Endothelial cell of umbilical vein (primary cell): ENCODE data around the gene VSX1.

ENCODE experiments used
- EZH2 ChIP-seq: IDR thresholded peaks from 2 replicates; pipeline ENCODE4 v1.6.1; 2012; ENCODE audit warnings: borderline replicate concordance, low read depth, mild to moderate bottlenecking, moderate library complexity, low read length, inconsistent platforms; ENCODE audit not compliant: severe bottlenecking
- FOS ChIP-seq: IDR thresholded peaks from 2 replicates; pipeline ENCODE4 v1.6.1; 2011; ENCODE audit warnings: mild to moderate bottlenecking, low read length, moderate library complexity, borderline replicate concordance; ENCODE audit not compliant: insufficient read depth
- GATA2 ChIP-seq: IDR thresholded peaks from 2 replicates; pipeline ENCODE4 v1.7.0; 2011; ENCODE audit warnings: low read depth, mild to moderate bottlenecking, moderate library complexity, mixed read lengths, low read length; ENCODE audit not compliant: insufficient read length, insufficient read depth
- JUN ChIP-seq: IDR thresholded peaks from 2 replicates; pipeline ENCODE4 v1.6.1; 2011; ENCODE audit warnings: borderline replicate concordance, low read depth; ENCODE audit not compliant: insufficient read length, insufficient read depth
- MAX ChIP-seq: IDR thresholded peaks from 2 replicates; pipeline ENCODE4 v1.6.1; 2011; ENCODE audit not compliant: insufficient read depth, insufficient read length
- POLR2A ChIP-seq: IDR thresholded peaks from 2 replicates; pipeline ENCODE4 v1.6.1; 2012; ENCODE audit warnings: low read depth, mild to moderate bottlenecking, control low read depth, low read length
- POLR2AphosphoS5 ChIP-seq: IDR thresholded peaks from 2 replicates; pipeline ENCODE4 v1.6.1; 2012; ENCODE audit warnings: low read depth, mild to moderate bottlenecking, control low read depth, low read length, moderate library complexity; ENCODE audit not compliant: insufficient read depth
- TF ChIP-seq, protein P1 (sequence below), 2 donors: IDR thresholded peaks; 1 replicate in 1 of 2; 2 replicates in 1 of 2; pipeline ENCODE4 v1.5.1; 2011; ENCODE audit warnings: low read length in 2 of 2, mild to moderate bottlenecking in 2 of 2, moderate library complexity in 2 of 2, control low read depth in 1 of 2, inconsistent platforms in 1 of 2, low read depth in 1 of 2; ENCODE audit not compliant: insufficient read depth in 1 of 2; ENCODE audit errors: extremely low read depth in 1 of 2

DNA sequence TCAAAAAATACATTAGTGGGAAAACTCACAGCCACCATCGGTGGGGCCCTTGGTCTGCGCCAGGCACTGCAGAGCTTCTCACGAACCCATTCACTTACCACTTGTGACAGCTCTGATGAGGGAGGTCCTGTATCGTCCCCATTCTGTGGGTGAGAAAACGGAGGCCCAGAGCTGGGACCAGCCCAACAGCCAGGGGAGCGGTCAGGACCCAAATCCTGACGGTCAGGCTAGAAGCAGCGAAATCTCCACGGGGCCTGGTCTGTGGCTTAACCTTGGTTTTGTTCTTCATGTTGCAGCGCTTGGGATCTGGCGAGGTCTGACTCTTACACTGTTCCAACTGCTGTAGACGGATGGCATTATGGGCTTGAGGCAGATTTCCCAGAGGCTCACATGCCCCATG, 7.7 kb upstream of the VSX1 start:
- TF ChIP-seq EZH2 (no peak), POLR2A (no peak), POLR2AphosphoS5 (no peak), JUN (no peak), MAX (no peak), GATA2 (no peak), FOS (no peak)
- TF ChIP-seq, protein P1, sequence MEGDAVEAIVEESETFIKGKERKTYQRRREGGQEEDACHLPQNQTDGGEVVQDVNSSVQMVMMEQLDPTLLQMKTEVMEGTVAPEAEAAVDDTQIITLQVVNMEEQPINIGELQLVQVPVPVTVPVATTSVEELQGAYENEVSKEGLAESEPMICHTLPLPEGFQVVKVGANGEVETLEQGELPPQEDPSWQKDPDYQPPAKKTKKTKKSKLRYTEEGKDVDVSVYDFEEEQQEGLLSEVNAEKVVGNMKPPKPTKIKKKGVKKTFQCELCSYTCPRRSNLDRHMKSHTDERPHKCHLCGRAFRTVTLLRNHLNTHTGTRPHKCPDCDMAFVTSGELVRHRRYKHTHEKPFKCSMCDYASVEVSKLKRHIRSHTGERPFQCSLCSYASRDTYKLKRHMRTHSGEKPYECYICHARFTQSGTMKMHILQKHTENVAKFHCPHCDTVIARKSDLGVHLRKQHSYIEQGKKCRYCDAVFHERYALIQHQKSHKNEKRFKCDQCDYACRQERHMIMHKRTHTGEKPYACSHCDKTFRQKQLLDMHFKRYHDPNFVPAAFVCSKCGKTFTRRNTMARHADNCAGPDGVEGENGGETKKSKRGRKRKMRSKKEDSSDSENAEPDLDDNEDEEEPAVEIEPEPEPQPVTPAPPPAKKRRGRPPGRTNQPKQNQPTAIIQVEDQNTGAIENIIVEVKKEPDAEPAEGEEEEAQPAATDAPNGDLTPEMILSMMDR (IDR thresholded peaks at IDR 0.05; ENCODE audit: extremely low read depth in 1 of 2, insufficient read depth in 1 of 2, low read depth in 1 of 2, low read length in 2 of 2): no peak
